ENCODE data around the gene KRI1. TPM values are rescaled to one million over a fixed set of nuclear protein-coding genes. Genes with fewer than 3 reads are reported as not detected.
"Not testable (repeated sequence)": the region's sequence is repeated elsewhere in the genome, so short reads cannot be mapped to it uniquely, and the experiment has no call there.

Gene KRI1
- total and polyA plus RNA-seq, 4 donors, result 4.4 to 32.5 (median 14.6) TPM

DNA sequence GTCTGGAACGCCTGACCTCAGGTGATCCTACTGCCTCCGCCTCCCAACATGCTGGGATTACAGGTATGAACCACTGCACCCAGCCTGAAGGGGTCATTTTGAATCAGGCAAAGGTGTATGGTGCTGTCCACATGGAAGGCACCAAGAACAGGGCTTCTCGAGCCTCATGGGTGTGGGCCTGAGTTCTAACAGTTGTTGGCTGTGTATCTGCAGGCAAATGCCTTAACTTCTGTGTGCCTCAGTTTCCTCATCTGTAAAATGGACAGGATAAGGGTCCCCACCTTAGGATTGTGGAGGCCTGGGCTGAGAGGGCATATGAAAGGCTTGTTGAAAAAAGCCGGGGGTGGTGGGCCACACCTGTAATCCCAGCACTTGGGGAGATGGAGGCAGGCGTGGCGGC is 12.1 kb upstream of the KRI1 start:
- H3K4me1 ChIP-seq (ENCODE audit: control insufficient read depth, insufficient read depth, low read length), result peaks cover 6% of the 10 kb centered on the region
- no peaks in the 10 kb centered on the region for H3K27me3 ChIP-seq (ENCODE audit: control insufficient read depth, insufficient read depth, low read length)
- H3K27ac ChIP-seq (ENCODE audit: low read depth, low read length), result no peak overlapping the region
- no peaks in the 10 kb centered on the region for H3K36me3 ChIP-seq (ENCODE audit: control insufficient read depth, insufficient read depth, low read length)
- DNase-seq (ENCODE audit: low read depth in 4 of 6, low spot score in 6 of 6), result no peak
- H3K9me3 ChIP-seq (ENCODE audit: control insufficient read depth, insufficient read depth, low read length), result no peaks in the 10 kb centered on the region
- no peak overlapping the region for H3K4me3 ChIP-seq (ENCODE audit: low read depth, low read length)
- 99% methylated on average over 6 of the region's 6 CpGs for WGBS (ENCODE audit: insufficient coverage)

- Histone ChIP-seq H3K4me1 (ENCODE audit: control insufficient read depth, insufficient read depth, low read length) (peaks cover 10% of the 10 kb centered on the region), H3K4me3 (ENCODE audit: low read depth, low read length) (no peak overlapping the region), H3K9me3 (ENCODE audit: control insufficient read depth, insufficient read depth, low read length) (no peaks in the 10 kb centered on the region), H3K27ac (ENCODE audit: low read depth, low read length) (no peak overlapping the region), H3K27me3 (ENCODE audit: control insufficient read depth, insufficient read depth, low read length) (no peaks in the 10 kb centered on the region), H3K36me3 (ENCODE audit: control insufficient read depth, insufficient read depth, low read length) (no peaks in the 10 kb centered on the region)
- no peak for DNase-seq (ENCODE audit: low read depth in 4 of 6, low spot score in 6 of 6)
- WGBS (ENCODE audit: insufficient coverage), result 97% methylated on average over 3 of the region's 6 CpGs
These were observed 9.4 kb upstream of the KRI1 start for GRCh38 chr19:10575011-10575716.

DNA sequence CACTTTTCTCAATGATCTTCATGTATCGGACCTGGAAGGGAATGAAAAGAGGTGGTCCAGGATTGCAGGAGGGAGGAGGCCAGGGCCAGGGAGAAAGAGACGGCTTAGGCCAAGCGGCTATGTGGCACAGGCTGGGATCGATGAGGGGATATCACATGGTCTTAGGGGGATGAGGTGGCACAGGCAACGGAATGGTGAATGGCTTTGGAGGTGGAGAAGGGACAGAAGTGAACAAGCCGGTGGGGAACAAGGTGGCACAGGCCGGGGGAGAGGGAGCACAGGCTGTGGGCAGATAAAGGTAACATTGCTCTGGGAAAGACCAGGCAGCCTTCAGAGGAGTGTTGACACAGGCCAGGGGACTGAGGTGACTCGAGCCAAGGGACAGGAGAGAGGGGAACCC is 8.7 kb upstream of the KRI1 start:
- Histone ChIP-seq H3K4me1 (ENCODE audit: control insufficient read depth, insufficient read depth, low read length) (peaks cover 17% of the 10 kb centered on the region), H3K36me3 (ENCODE audit: control insufficient read depth, insufficient read depth, low read length) (no peaks in the 10 kb centered on the region), H3K4me3 (ENCODE audit: low read depth, low read length) (no peak overlapping the region), H3K27me3 (ENCODE audit: control insufficient read depth, insufficient read depth, low read length) (no peaks in the 10 kb centered on the region), H3K9me3 (ENCODE audit: control insufficient read depth, insufficient read depth, low read length) (no peaks in the 10 kb centered on the region), H3K27ac (ENCODE audit: low read depth, low read length) (no peak overlapping the region)
- no peak for DNase-seq (ENCODE audit: low read depth in 4 of 6, low spot score in 6 of 6)
- 79% methylated on average over 8 of the region's 8 CpGs for WGBS (ENCODE audit: insufficient coverage)

- H3K9me3 ChIP-seq (ENCODE audit: control insufficient read depth, insufficient read depth, low read length); H3K27me3 ChIP-seq (ENCODE audit: control insufficient read depth, insufficient read depth, low read length); H3K36me3 ChIP-seq (ENCODE audit: control insufficient read depth, insufficient read depth, low read length); H3K27ac ChIP-seq (ENCODE audit: low read depth, low read length); H3K4me3 ChIP-seq (ENCODE audit: low read depth, low read length); DNase-seq (ENCODE audit: low read depth in 4 of 6, low spot score in 6 of 6): not testable (repeated sequence)
- 95% methylated on average over 3 of the region's 6 CpGs for WGBS (ENCODE audit: insufficient coverage)
- H3K4me1 ChIP-seq (ENCODE audit: control insufficient read depth, insufficient read depth, low read length), result peaks cover 21% of the 10 kb centered on the region
These were observed 8.0 kb upstream of the KRI1 start for GRCh38 chr19:10573793-10574192.

GRCh38 chr19:10568826-10569651 is 3.2 kb upstream of the KRI1 start, which contains the start of gene CDKN2D:
Gene CDKN2D, minus strand, starts transcription at chr19:10568979. Its CDS starts 326 bp downstream, at chr19:10568653.
- under 1% methylated on average over 66 of the region's 71 CpGs for WGBS (ENCODE audit: insufficient coverage)
- peak within 1 kb of the TSS; percentile 65 for H3K27ac ChIP-seq (ENCODE audit: low read depth, low read length)
- peaks cover 50% of the 10 kb centered on the region for H3K4me1 ChIP-seq (ENCODE audit: control insufficient read depth, insufficient read depth, low read length)
- peak; percentile 97 to 100 (median 98) for DNase-seq (ENCODE audit: low read depth in 4 of 6, low spot score in 6 of 6)
- H3K27me3 ChIP-seq (ENCODE audit: control insufficient read depth, insufficient read depth, low read length), result no peaks in the 10 kb centered on the region
- H3K4me3 ChIP-seq (ENCODE audit: low read depth, low read length), result peak within 1 kb of the TSS; percentile 68
- H3K36me3 ChIP-seq (ENCODE audit: control insufficient read depth, insufficient read depth, low read length), result peaks cover 9% of the 10 kb centered on the region
- H3K9me3 ChIP-seq (ENCODE audit: control insufficient read depth, insufficient read depth, low read length), result no peaks in the 10 kb centered on the region

DNA sequence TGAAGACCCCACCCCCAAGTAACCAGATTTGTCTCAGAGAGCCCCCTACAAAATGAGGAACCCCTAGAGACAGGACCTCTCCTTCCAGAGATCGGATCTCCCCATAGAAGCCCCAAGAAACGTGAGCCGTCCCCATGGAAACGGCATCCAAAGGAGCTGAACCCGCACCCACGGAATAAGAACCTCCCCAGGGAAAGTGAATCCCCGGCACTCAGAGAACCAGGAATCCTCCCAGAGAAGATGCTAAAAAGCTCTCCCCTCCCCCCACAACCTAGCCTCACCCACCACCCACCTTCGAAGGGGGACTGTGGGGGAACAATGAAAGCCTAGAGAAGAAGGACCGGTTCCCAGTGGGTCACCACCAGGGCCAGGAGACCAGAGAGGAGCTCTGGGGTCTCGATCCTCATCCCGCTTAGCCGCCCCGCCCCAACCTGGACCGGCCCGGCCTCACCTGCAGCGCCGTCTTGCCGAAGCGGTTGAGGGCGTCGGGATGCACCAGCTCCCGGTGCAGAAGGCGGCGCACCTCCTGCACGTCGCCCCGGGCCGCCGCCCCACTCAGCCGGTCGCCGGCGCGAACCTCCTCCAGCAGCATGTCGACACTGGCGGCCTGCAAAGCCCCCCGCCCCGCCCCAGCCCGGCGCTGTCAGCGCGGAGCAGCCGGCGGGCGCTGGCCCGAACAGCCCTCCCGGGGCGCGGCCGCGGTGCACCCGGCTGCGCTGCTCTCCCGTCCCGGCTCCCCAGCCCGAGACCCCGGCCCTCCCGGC is 2.4 kb upstream of the KRI1 start:
- no peaks in the 10 kb centered on the region for H3K9me3 ChIP-seq (ENCODE audit: control insufficient read depth, insufficient read depth, low read length)
- H3K36me3 ChIP-seq (ENCODE audit: control insufficient read depth, insufficient read depth, low read length), result peaks cover 9% of the 10 kb centered on the region
- H3K4me1 ChIP-seq (ENCODE audit: control insufficient read depth, insufficient read depth, low read length), result peaks cover 50% of the 10 kb centered on the region
- H3K27ac ChIP-seq (ENCODE audit: low read depth, low read length), result peak overlapping the region; percentile 35
- no peaks in the 10 kb centered on the region for H3K27me3 ChIP-seq (ENCODE audit: control insufficient read depth, insufficient read depth, low read length)
- peak overlapping the region; percentile 68 for H3K4me3 ChIP-seq (ENCODE audit: low read depth, low read length)
- peak in 2 of 6 donors; percentile 54 to 61 for DNase-seq (ENCODE audit: low read depth in 4 of 6, low spot score in 6 of 6)
- whole genome bisulfite sequencing (ENCODE audit: insufficient coverage), result under 1% methylated on average over 56 of the region's 58 CpGs

DNA sequence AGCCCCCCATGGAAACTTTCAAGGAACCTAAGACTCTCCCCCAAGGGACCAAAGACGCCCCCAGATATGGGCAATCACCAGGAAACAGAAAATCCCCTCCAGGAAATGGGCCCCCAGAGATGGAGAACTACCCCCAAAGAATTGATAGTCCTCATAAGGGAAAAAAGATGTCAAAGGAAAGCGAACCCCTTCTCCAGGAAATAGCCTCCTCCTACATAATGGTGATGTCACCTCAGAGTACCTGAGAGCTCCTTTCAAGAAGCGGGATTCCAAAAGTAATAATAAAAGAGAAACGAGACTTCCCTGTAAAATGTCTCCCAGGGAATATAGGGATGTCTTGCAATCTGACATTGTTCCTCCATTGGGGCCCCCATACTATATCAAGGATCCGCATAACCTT is 1.8 kb upstream of the KRI1 start:
- Histone ChIP-seq H3K4me3 (ENCODE audit: low read depth, low read length) (peak overlapping the region; percentile 68), H3K36me3 (ENCODE audit: control insufficient read depth, insufficient read depth, low read length) (peaks cover 9% of the 10 kb centered on the region), H3K27me3 (ENCODE audit: control insufficient read depth, insufficient read depth, low read length) (no peaks in the 10 kb centered on the region), H3K27ac (ENCODE audit: low read depth, low read length) (no peak overlapping the region), H3K9me3 (ENCODE audit: control insufficient read depth, insufficient read depth, low read length) (no peaks in the 10 kb centered on the region), H3K4me1 (ENCODE audit: control insufficient read depth, insufficient read depth, low read length) (peaks cover 48% of the 10 kb centered on the region)
- WGBS (ENCODE audit: insufficient coverage), result 20% methylated on average over 2 of the region's 5 CpGs
- DNase-seq (ENCODE audit: low read depth in 4 of 6, low spot score in 6 of 6), result peak in 1 of 6 donors; percentile 12

GRCh38 chr19:10566658-10567410 is 1.0 kb upstream of the KRI1 start:
- Histone ChIP-seq H3K27ac (ENCODE audit: low read depth, low read length) (peak overlapping the region; percentile 86), H3K9me3 (ENCODE audit: control insufficient read depth, insufficient read depth, low read length) (no peaks in the 10 kb centered on the region), H3K36me3 (ENCODE audit: control insufficient read depth, insufficient read depth, low read length) (peaks cover 12% of the 10 kb centered on the region), H3K4me1 (ENCODE audit: control insufficient read depth, insufficient read depth, low read length) (peaks cover 40% of the 10 kb centered on the region), H3K4me3 (ENCODE audit: low read depth, low read length) (peak overlapping the region; percentile 83), H3K27me3 (ENCODE audit: control insufficient read depth, insufficient read depth, low read length) (no peaks in the 10 kb centered on the region)
- no peak for DNase-seq (ENCODE audit: low read depth in 4 of 6, low spot score in 6 of 6)
- WGBS (ENCODE audit: insufficient coverage), result 73% methylated on average over 18 of the region's 19 CpGs

- WGBS (ENCODE audit: insufficient coverage), result 29% methylated on average over 2 of the region's 4 CpGs
These were observed 523 bp upstream of the KRI1 start for GRCh38 chr19:10566408-10566657.

More at GRCh38 chr19:10566408-10566657, 523 bp upstream of the KRI1 start:
- Histone ChIP-seq H3K4me1 (ENCODE audit: control insufficient read depth, insufficient read depth, low read length) (peaks cover 40% of the 10 kb centered on the region), H3K27me3 (ENCODE audit: control insufficient read depth, insufficient read depth, low read length) (no peaks in the 10 kb centered on the region), H3K27ac (ENCODE audit: low read depth, low read length) (peak overlapping the region; percentile 86), H3K9me3 (ENCODE audit: control insufficient read depth, insufficient read depth, low read length) (no peaks in the 10 kb centered on the region), H3K4me3 (ENCODE audit: low read depth, low read length) (peak overlapping the region; percentile 83), H3K36me3 (ENCODE audit: control insufficient read depth, insufficient read depth, low read length) (peaks cover 16% of the 10 kb centered on the region)
- DNase-seq (ENCODE audit: low read depth in 4 of 6, low spot score in 6 of 6), result no peak

Measured in spinal cord (tissue), 10 donors.